H9 (cell line): Measurements from ENCODE around the gene MITF. TPM values are rescaled to one million over a fixed set of nuclear protein-coding genes. Genes with fewer than 3 reads are reported as not detected.

Source experiments
- DNase-seq: peaks from one replicate; pipeline ENCODE4 v3.0.0-alpha.2; 2017
- H2AFZ ChIP-seq: one replicate; pipeline ENCODE4 v1.6.1; 2013; ENCODE audit warnings: mild to moderate bottlenecking, low read length, control low read depth, moderate library complexity
- H2AK5ac ChIP-seq: 2 replicates; pipeline ENCODE4 v1.6.1; 2013; ENCODE audit warnings: low read length, control low read depth, mixed read lengths; ENCODE audit not compliant: insufficient read length
- H2BK120ac ChIP-seq: one replicate; pipeline ENCODE4 v1.6.1; 2013; ENCODE audit warnings: low read depth, mild to moderate bottlenecking, low read length, control low read depth, inconsistent platforms; ENCODE audit not compliant: poor library complexity, severe bottlenecking
- H2BK12ac ChIP-seq: 2 replicates; pipeline ENCODE4 v1.6.1; 2013; ENCODE audit warnings: low read length, control low read depth, mixed read lengths, low read depth; ENCODE audit not compliant: insufficient read length
- H2BK15ac ChIP-seq: 2 replicates; pipeline ENCODE4 v1.6.1; 2013; ENCODE audit warnings: low read depth, low read length, control low read depth
- H2BK20ac ChIP-seq: one replicate; pipeline ENCODE4 v1.6.1; 2013; ENCODE audit warnings: low read depth, mild to moderate bottlenecking, low read length, control low read depth, inconsistent platforms; ENCODE audit not compliant: poor library complexity, severe bottlenecking
- H2BK5ac ChIP-seq: 2 replicates; pipeline ENCODE4 v1.6.1; 2013; ENCODE audit warnings: low read length, control low read depth, mixed read lengths; ENCODE audit not compliant: insufficient read length
- H3K14ac ChIP-seq: 2 replicates; pipeline ENCODE4 v1.6.1; 2013; ENCODE audit warnings: low read length, control low read depth; ENCODE audit not compliant: insufficient read depth
- H3K18ac ChIP-seq: 2 replicates; pipeline ENCODE4 v1.6.1; 2013; ENCODE audit warnings: low read depth, mild to moderate bottlenecking, mixed read lengths, low read length, control low read depth; ENCODE audit not compliant: insufficient read length
- H3K23ac ChIP-seq: 2 replicates; pipeline ENCODE4 v1.6.1; 2013; ENCODE audit warnings: low read length, control low read depth, mixed read lengths, low read depth; ENCODE audit not compliant: insufficient read length
- H3K23me2 ChIP-seq: 2 replicates; pipeline ENCODE4 v1.6.1; 2013; ENCODE audit warnings: low read depth, mild to moderate bottlenecking, mixed read lengths, low read length, control low read depth; ENCODE audit not compliant: insufficient read length, poor library complexity, severe bottlenecking
- H3K27ac ChIP-seq: 2 replicates; pipeline ENCODE4 v1.5.1; 2013; ENCODE audit warnings: low read length, control low read depth, mixed read lengths, low read depth; ENCODE audit not compliant: insufficient read length
- H3K27me3 ChIP-seq: 2 replicates; pipeline ENCODE4 v1.6.1; 2013; ENCODE audit warnings: low read length, control low read depth, inconsistent platforms; ENCODE audit not compliant: insufficient read depth
- H3K4ac ChIP-seq: 2 replicates; pipeline ENCODE4 v1.6.1; 2013; ENCODE audit warnings: low read depth, mild to moderate bottlenecking, control low read depth, inconsistent platforms, low read length, moderate library complexity
- H3K4me1 ChIP-seq: 2 replicates; pipeline ENCODE4 v1.6.1; 2013; ENCODE audit warnings: low read length, control low read depth, inconsistent platforms; ENCODE audit not compliant: insufficient read depth
- H3K4me2 ChIP-seq: 2 replicates; pipeline ENCODE4 v1.6.1; 2013; ENCODE audit warnings: low read length, control low read depth, mixed read lengths; ENCODE audit not compliant: insufficient read length, insufficient read depth
- H3K56ac ChIP-seq: 2 replicates; pipeline ENCODE4 v1.6.1; 2013; ENCODE audit warnings: low read depth, mild to moderate bottlenecking, mixed read lengths, low read length, control low read depth; ENCODE audit not compliant: insufficient read length
- H3K79me1 ChIP-seq: 2 replicates; pipeline ENCODE4 v1.6.1; 2013; ENCODE audit warnings: low read depth, mild to moderate bottlenecking, moderate library complexity, low read length, control low read depth, inconsistent platforms; ENCODE audit not compliant: insufficient read depth, poor library complexity, severe bottlenecking
- H3K79me2 ChIP-seq: 2 replicates; pipeline ENCODE4 v1.6.1; 2013; ENCODE audit warnings: low read length, control low read depth, inconsistent platforms; ENCODE audit not compliant: insufficient read depth
- H3K9ac ChIP-seq: 2 replicates; pipeline ENCODE4 v1.6.1; 2013; ENCODE audit warnings: low read length, control low read depth, mixed read lengths; ENCODE audit not compliant: insufficient read length; ENCODE audit errors: extremely low read depth
- H3K9me3 ChIP-seq: one replicate; pipeline ENCODE4 v1.6.1; 2013; ENCODE audit warnings: low read depth, low read length, inconsistent platforms; ENCODE audit not compliant: control insufficient read depth
- H3T11ph ChIP-seq: one replicate; pipeline ENCODE4 v1.6.1; 2013; ENCODE audit warnings: mild to moderate bottlenecking, low read length, control low read depth, inconsistent platforms
- H4K20me1 ChIP-seq: one replicate; pipeline ENCODE4 v1.6.1; 2013; ENCODE audit not compliant: control insufficient read depth, insufficient read length, insufficient read depth
- H4K5ac ChIP-seq: 2 replicates; pipeline ENCODE4 v1.6.1; 2013; ENCODE audit warnings: low read depth, mild to moderate bottlenecking, mixed read lengths, low read length, control low read depth; ENCODE audit not compliant: insufficient read length
- H4K8ac ChIP-seq: replicated peaks from 2 replicates; pipeline ENCODE4 v1.6.1; 2013; ENCODE audit warnings: low read length, control low read depth, mixed read lengths, low read depth; ENCODE audit not compliant: insufficient read length
- H4K91ac ChIP-seq: 2 replicates; pipeline ENCODE4 v1.6.1; 2013; ENCODE audit warnings: low read depth, mild to moderate bottlenecking, moderate library complexity, mixed read lengths, low read length, control low read depth; ENCODE audit not compliant: insufficient read length
- H3K27ac Mint-ChIP-seq, 3 experiments: 2 replicates in 2 of 3; 3 replicates in 1 of 3; pipeline ENCODE4 v1.8.0; 2020 to 2021; ENCODE audit warnings: mixed read lengths in 3 of 3, mild to moderate bottlenecking in 1 of 3, moderate library complexity in 1 of 3
- H3K27me3 Mint-ChIP-seq: 2 replicates; pipeline ENCODE4 v1.8.0; 2021; ENCODE audit warnings: low read depth, mild to moderate bottlenecking, moderate library complexity, mixed read lengths
- H3K36me3 Mint-ChIP-seq, 3 experiments: 2 replicates in 2 of 3; 3 replicates in 1 of 3; pipeline ENCODE4 v1.8.0; 2020 to 2021; ENCODE audit warnings: low read depth in 3 of 3, mixed read lengths in 3 of 3; ENCODE audit not compliant: insufficient read depth in 1 of 3
- H3K4me1 Mint-ChIP-seq, 2 experiments: 2 replicates each; pipeline ENCODE4 v1.8.0; 2020; ENCODE audit warnings: mixed read lengths in 2 of 2
- H3K4me3 Mint-ChIP-seq, 2 experiments: 2 replicates in 1 of 2; 3 replicates in 1 of 2; pipeline ENCODE4 v1.8.0; 2020 to 2021; ENCODE audit warnings: mild to moderate bottlenecking in 2 of 2, mixed read lengths in 2 of 2, moderate library complexity in 1 of 2
- H3K9me3 Mint-ChIP-seq, 2 experiments: 2 replicates in 1 of 2; 3 replicates in 1 of 2; pipeline ENCODE4 v1.8.0; 2020; ENCODE audit warnings: mild to moderate bottlenecking in 2 of 2, mixed read lengths in 2 of 2, moderate library complexity in 1 of 2
- CTCF ChIP-seq: fragments of 200-600 bp; sonication (generic); conservative IDR thresholded peaks from 3 replicates; pipeline ENCODE4 v1.8.0; 2021; ENCODE audit warnings: antibody characterized with exemption, mild to moderate bottlenecking
- WGBS: extraction: QIAGEN DNeasy Blood & Tissue Kit; methylation state at CpG from one replicate; pipeline ENCODE4 v1.1.7; 2013; ENCODE audit warnings: missing lambda C conversion rate, low lambda C conversion rate, mixed read lengths; ENCODE audit not compliant: insufficient read length; ENCODE audit errors: extremely low coverage; 5-methylcytosine and 5-hydroxymethylcytosine counted together
- total RNA-seq: library from RNA; stranded (reverse); gene quantifications from 2 replicates; pipeline ENCODE4 v1.2.1, GENCODE V29; 2021

MITF gene
- total RNA-seq, 1 experiment from 2014 or later: 0.81 TPM

- no peaks in the 10 kb centered on the region for H3K79me2 ChIP-seq
- H3K79me1 ChIP-seq: no peaks in the 10 kb centered on the region
- H2BK12ac ChIP-seq: no peak overlapping the region
- H3K14ac ChIP-seq: no peak overlapping the region
- H2AK5ac ChIP-seq: no peak overlapping the region
- H3K27ac ChIP-seq: no peak overlapping the region
- H3K56ac ChIP-seq: no peak overlapping the region
- H2AFZ ChIP-seq: no peak overlapping the region
- no peaks in the 10 kb centered on the region for H3K4me1 ChIP-seq
- H3K27me3 ChIP-seq: no peaks in the 10 kb centered on the region
- TF ChIP-seq CTCF: no peak
- DNase-seq: no peak
- H3K9me3 ChIP-seq: no peaks in the 10 kb centered on the region
- H3K4me3 Mint-ChIP-seq: no peak overlapping the region
- no peaks in the 10 kb centered on the region for H3K9me3 Mint-ChIP-seq
- H3K4me2 ChIP-seq: no peak overlapping the region
- no peaks in the 10 kb centered on the region for H3K36me3 Mint-ChIP-seq
- H3K18ac ChIP-seq: no peak overlapping the region
- no peaks in the 10 kb centered on the region for H4K20me1 ChIP-seq
- no peaks in the 10 kb centered on the region; the same call in none of the 2 replicates for H3K27me3 Mint-ChIP-seq
- H4K91ac ChIP-seq: no peak overlapping the region
- WGBS: no CpG with 5 or more reads among the region's 4 CpGs
- H3K4ac ChIP-seq: no peak overlapping the region
- H4K8ac ChIP-seq: no peak overlapping the region
- H3T11ph ChIP-seq: no peak overlapping the region
- H4K5ac ChIP-seq: no peak overlapping the region
- peaks cover 10 to 11% of the 10 kb centered on the region in 2 experiments for H3K4me1 Mint-ChIP-seq
- H2BK5ac ChIP-seq: no peak overlapping the region
- H3K9ac ChIP-seq: no peak overlapping the region
- H2BK20ac ChIP-seq: no peak overlapping the region
- no peak overlapping the region for H3K23ac ChIP-seq
- H2BK15ac ChIP-seq: no peak overlapping the region
- no peak overlapping the region for H3K27ac Mint-ChIP-seq
- no peaks in the 10 kb centered on the region for H3K23me2 ChIP-seq
- H2BK120ac ChIP-seq: no peak overlapping the region
Observed at GRCh38 chr3:69805491-69805890, 66.2 kb downstream of the MITF start.
